ENCODE data around the gene FUT2. TPM values are rescaled to one million over a fixed set of nuclear protein-coding genes. Genes with fewer than 3 reads are reported as not detected.

FUT2 gene
- polyA plus RNA-seq, 2 of the 4 experiments (the other 2 are of a cell fraction) = not detected

GRCh38 chr19:48738557-48739403 is 43.0 kb downstream of the FUT2 start (continued):
- 0 out of 2 replicates have a peak, but pooled peaks have one; percentile 57 for TF ChIP-seq PHF8 (IDR thresholded peaks at IDR 0.05; ENCODE audit: borderline replicate concordance, low read depth)
- peak; percentile 71; the same call in 1 of the 2 replicates for TF ChIP-seq NPAS2 (CRISPR knock-in tag; IDR thresholded peaks at IDR 0.05; ENCODE audit: borderline replicate concordance)

- H3K27ac ChIP-seq = peak overlapping the region; percentile 82 to 89
- ATAC-seq = no peak
- no peak for FAIRE-seq
- no peak for DNase-seq (ENCODE audit: low read depth in 1 of 2, low spot score in 1 of 2)
- ChIA-PET CTCF (interaction anchor here (0.6 to 5.4 kb wide), 44 partner anchors 7 to 358 kb away, joined by 3 to 69 read pairs (median 5); partner anchors contain the start of genes CA11, FUT2 and IZUMO1), POLR2A (interaction anchor here (0.6 to 2.0 kb wide), 6 partner anchors 19 to 99 kb away, joined by 3 to 15 read pairs (median 4); partner anchors contain the start of gene CA11)
- no peaks in the 10 kb centered on the region for H3K9me3 ChIP-seq
- peak overlapping the region; percentile 59 for H3K4me3 ChIP-seq
- peak overlapping the region; percentile 100 for H3K4me2 ChIP-seq
- TF ChIP-seq BCL3 (IDR thresholded peaks at IDR 0.05) (0 out of 3 replicates have a peak, but pooled peaks have one; percentile 14), PHF8 (IDR thresholded peaks at IDR 0.05; ENCODE audit: borderline replicate concordance, low read depth) (0 out of 2 replicates have a peak, but pooled peaks have one; percentile 27), RFX5 (IDR thresholded peaks at IDR 0.05) (no peak)
- WGBS (ENCODE audit: missing lambda C conversion rate) = 49% methylated on average over 26 of the region's 51 CpGs
- H3K4me1 ChIP-seq = peaks cover 16% of the 10 kb centered on the region
Observed at GRCh38 chr19:48739404-48740163, 43.8 kb downstream of the FUT2 start.

- Histone ChIP-seq H3K9me3 (no peaks in the 10 kb centered on the region), H3K27ac (peak within 1 kb of the TSS; percentile 82 to 89), H3K4me1 (peaks cover 14% of the 10 kb centered on the region), H3K4me3 (peak within 1 kb of the TSS; percentile 59), H3K4me2 (peak within 1 kb of the TSS; percentile 100)
- 85% methylated on average over 27 of the region's 27 CpGs for WGBS (ENCODE audit: missing lambda C conversion rate)
- no peak for TF ChIP-seq TP53 (CRISPR knock-in tag; IDR thresholded peaks at IDR 0.05)
- no peak for TF ChIP-seq RNF2 (IDR thresholded peaks at IDR 0.05; ENCODE audit: borderline replicate concordance, low read depth)
- no peak for TF ChIP-seq JUN (IDR thresholded peaks at IDR 0.05)
- TF ChIP-seq PHF8 (IDR thresholded peaks at IDR 0.05; ENCODE audit: borderline replicate concordance, low read depth) = no peak
- no peak for TF ChIP-seq KDM1A (IDR thresholded peaks at IDR 0.05; ENCODE audit: low read depth)
- no peak for TF ChIP-seq RARB (CRISPR knock-in tag; IDR thresholded peaks at IDR 0.05)
- TF ChIP-seq BCL3 (IDR thresholded peaks at IDR 0.05) = no peak
- TF ChIP-seq CHD4 (IDR thresholded peaks at IDR 0.05; ENCODE audit: borderline replicate concordance) = no peak
- TF ChIP-seq MAFK (IDR thresholded peaks at IDR 0.05; ENCODE audit: partially characterized antibody) = no peak
- TF ChIP-seq EHMT2 (IDR thresholded peaks at IDR 0.05; ENCODE audit: low read depth) = no peak
- no peak for TF ChIP-seq KDM5A (IDR thresholded peaks at IDR 0.05)
- TF ChIP-seq RAD21 (conservative IDR thresholded peaks at IDR 0.05 in 1 of 2, IDR thresholded peaks at IDR 0.05 in 1 of 2) = no peak
- TF ChIP-seq POLR2A (IDR thresholded peaks at IDR 0.05; ENCODE audit: low read length) = no peak
- no peak for TF ChIP-seq GATA3 (IDR thresholded peaks at IDR 0.05; ENCODE audit: borderline replicate concordance)
- no peak for ATAC-seq
- no peak for FAIRE-seq
- DNase-seq (ENCODE audit: low read depth in 1 of 2, low spot score in 1 of 2) = no peak
- ChIA-PET POLR2A (interaction anchor here (0.6 to 2.0 kb wide), 2 partner anchors 95 to 100 kb away, joined by 3 to 15 read pairs; partner anchors contain the start of gene CA11), CTCF (interaction anchor here (1.2 to 5.4 kb wide), 12 partner anchors 8 to 357 kb away, joined by 3 to 69 read pairs (median 9); no protein-coding TSS in a partner anchor)
Observed at GRCh38 chr19:48740164-48740972, 44.6 kb downstream of the FUT2 start, which contains the start of gene RASIP1. Gene RASIP1, minus strand, starts transcription at chr19:48740610. Its CDS starts 328 bp downstream, at chr19:48740282.

Data from A549 (cell line).